Activated CD8-positive, alpha-beta T cell treated with anti-CD3 and anti-CD28 coated beads for 36 hours (primary cell): ENCODE data around the gene THRB. TPM values are rescaled to one million over a fixed set of nuclear protein-coding genes. Genes with fewer than 3 reads are reported as not detected.

Source experiments
- ATAC-seq: fragments of 200-7000 bp; cut with Tn5 transposase; one replicate; pipeline ENCODE4 v1.10.0; 2021; ENCODE audit warnings: mild to moderate bottlenecking, moderate library complexity
- CTCF ChIA-PET: fragments of 350-600 bp; sonication (Branson Sonifier 250); formaldehyde crosslinking; loops from one replicate; lab custom pipeline; 2021; ENCODE audit warnings: antibody characterized with exemption; lab: Charles Lee
- POLR2A ChIA-PET: fragments of 350-600 bp; sonication (Branson Sonifier 250); formaldehyde crosslinking; loops from one replicate; lab custom pipeline; 2021; ENCODE audit warnings: antibody characterized with exemption; lab: Charles Lee
- DNase-seq: peaks from one replicate; pipeline ENCODE4 v3.0.0-alpha.2; 2020
- H3K27ac Mint-ChIP-seq: one replicate; pipeline ENCODE4 v1.8.0; 2021; ENCODE audit warnings: mild to moderate bottlenecking, mixed read lengths
- H3K27me3 Mint-ChIP-seq: one replicate; pipeline ENCODE4 v1.8.0; 2021; ENCODE audit warnings: mixed read lengths
- H3K36me3 Mint-ChIP-seq: one replicate; pipeline ENCODE4 v1.8.0; 2021; ENCODE audit warnings: low read depth, mixed read lengths
- H3K4me1 Mint-ChIP-seq: one replicate; pipeline ENCODE4 v1.8.0; 2021; ENCODE audit warnings: low read depth, mixed read lengths
- H3K4me3 Mint-ChIP-seq: one replicate; pipeline ENCODE4 v1.8.0; 2021; ENCODE audit warnings: mild to moderate bottlenecking, moderate library complexity, mixed read lengths
- H3K9me3 Mint-ChIP-seq: one replicate; pipeline ENCODE4 v1.8.0; 2021; ENCODE audit warnings: mixed read lengths
- intact Hi-C: fragments of 100-400 bp; cut with micrococcal nuclease; formaldehyde crosslinking; loops from one replicate; pipeline ENCODE4 v1.10.0; 2022
- total RNA-seq, 2 experiments: library from RNA; stranded (reverse); gene quantifications; one replicate each; pipeline ENCODE4 v1.2.3, GENCODE V29; 2021
- TF ChIP-seq, protein P1 (sequence below): fragments of 200-600 bp; IDR thresholded peaks from one replicate; pipeline ENCODE4 v1.8.0; 2022; ENCODE audit warnings: antibody characterized with exemption, mild to moderate bottlenecking

The THRB gene
- total RNA-seq, 2 experiments from 2014 or later: not detected

DNA sequence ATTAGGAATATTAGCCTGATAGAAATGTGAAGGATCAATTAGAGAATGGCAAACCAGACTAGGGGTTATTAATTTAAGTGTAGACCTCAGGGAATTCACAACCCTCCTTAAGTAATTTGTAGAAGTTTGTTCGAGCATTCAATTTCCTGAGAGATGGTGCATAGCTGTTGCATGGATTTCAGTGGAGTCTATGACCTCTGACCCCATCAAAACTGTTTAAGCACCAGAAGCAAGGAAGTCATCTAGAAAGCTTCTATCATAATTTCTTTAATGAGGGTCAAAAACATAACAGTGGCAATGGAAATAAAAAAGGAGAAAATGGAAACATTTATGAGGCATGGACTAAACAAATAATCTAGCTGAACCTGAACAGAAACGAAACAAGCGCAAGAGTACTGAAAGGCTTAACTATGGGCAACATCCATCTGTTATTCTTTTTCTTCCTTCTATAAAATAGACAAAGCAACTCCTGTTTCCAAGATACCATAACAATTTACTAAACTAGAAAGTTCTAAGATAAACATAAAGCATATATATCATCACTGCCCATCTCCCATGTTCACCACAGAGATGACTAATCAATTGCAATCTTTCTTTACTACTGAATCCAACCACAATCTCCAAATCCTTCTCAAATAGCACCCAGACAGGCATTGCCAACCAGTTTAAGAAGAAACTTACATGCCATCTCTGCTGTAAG is 151.4 kb downstream of the THRB start:
- TF ChIP-seq, protein P1, sequence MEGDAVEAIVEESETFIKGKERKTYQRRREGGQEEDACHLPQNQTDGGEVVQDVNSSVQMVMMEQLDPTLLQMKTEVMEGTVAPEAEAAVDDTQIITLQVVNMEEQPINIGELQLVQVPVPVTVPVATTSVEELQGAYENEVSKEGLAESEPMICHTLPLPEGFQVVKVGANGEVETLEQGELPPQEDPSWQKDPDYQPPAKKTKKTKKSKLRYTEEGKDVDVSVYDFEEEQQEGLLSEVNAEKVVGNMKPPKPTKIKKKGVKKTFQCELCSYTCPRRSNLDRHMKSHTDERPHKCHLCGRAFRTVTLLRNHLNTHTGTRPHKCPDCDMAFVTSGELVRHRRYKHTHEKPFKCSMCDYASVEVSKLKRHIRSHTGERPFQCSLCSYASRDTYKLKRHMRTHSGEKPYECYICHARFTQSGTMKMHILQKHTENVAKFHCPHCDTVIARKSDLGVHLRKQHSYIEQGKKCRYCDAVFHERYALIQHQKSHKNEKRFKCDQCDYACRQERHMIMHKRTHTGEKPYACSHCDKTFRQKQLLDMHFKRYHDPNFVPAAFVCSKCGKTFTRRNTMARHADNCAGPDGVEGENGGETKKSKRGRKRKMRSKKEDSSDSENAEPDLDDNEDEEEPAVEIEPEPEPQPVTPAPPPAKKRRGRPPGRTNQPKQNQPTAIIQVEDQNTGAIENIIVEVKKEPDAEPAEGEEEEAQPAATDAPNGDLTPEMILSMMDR: no peak
- no peak overlapping the region for H3K4me3 Mint-ChIP-seq
- DNase-seq (no peak), ATAC-seq (no peak)
- ChIA-PET CTCF (no interaction called here), POLR2A (no interaction called here)
- intact Hi-C loops: no loop called here
- H3K4me1 Mint-ChIP-seq: no peaks in the 10 kb centered on the region
- no peak overlapping the region for H3K27ac Mint-ChIP-seq
- H3K36me3 Mint-ChIP-seq: no peaks in the 10 kb centered on the region
- no peaks in the 10 kb centered on the region for H3K9me3 Mint-ChIP-seq
- no peaks in the 10 kb centered on the region for H3K27me3 Mint-ChIP-seq

DNA sequence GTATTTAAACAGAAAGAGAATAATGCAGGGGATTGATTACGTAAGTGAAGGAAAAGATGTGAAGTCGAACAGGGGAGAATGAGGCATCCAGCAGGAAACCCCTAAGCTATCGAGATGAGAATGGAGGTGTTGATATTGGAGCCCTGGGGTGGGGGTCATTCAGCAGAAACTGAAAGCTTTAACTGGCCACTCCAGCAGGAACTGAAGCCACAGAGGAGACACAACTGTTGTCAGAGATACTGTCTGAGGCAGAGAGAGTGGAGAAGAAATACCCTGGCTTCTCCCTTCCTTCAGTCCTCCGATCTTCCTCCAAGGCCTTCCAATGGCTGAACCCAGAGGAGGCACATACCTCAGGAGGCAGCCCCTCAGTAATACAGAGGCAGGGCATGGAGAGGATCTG is 152.4 kb downstream of the THRB start:
- ChIA-PET POLR2A (no interaction called here), CTCF (no interaction called here)
- TF ChIP-seq, protein P1: no peak
- H3K36me3 Mint-ChIP-seq: no peaks in the 10 kb centered on the region
- no peaks in the 10 kb centered on the region for H3K27me3 Mint-ChIP-seq
- H3K4me3 Mint-ChIP-seq: no peak overlapping the region
- no peaks in the 10 kb centered on the region for H3K9me3 Mint-ChIP-seq
- intact Hi-C loops: no loop called here
- no peaks in the 10 kb centered on the region for H3K4me1 Mint-ChIP-seq
- ATAC-seq (no peak), DNase-seq (no peak)
- no peak overlapping the region for H3K27ac Mint-ChIP-seq

DNA sequence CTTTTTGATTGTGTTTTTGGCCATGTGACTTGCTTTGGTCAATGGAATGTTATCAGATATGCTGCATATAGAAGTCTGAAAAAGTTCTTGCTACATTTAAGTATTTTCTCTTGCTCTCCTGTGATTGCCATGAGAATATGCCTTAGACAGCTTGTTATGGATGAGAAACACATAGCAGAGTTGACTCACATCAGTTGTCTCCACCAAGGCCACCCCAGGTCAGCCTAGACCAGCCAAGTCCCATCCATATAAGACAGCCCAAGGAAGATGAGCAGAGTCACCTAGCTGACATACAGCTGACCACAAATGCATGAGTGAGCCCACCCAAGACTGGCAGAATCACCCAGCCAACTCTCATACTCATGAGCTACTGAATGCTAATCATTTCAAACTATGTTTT is 153.0 kb downstream of the THRB start:
- DNase-seq (no peak), ATAC-seq (no peak)
- TF ChIP-seq, protein P1: no peak
- no peaks in the 10 kb centered on the region for H3K4me1 Mint-ChIP-seq
- ChIA-PET CTCF (no interaction called here), POLR2A (no interaction called here)
- no peaks in the 10 kb centered on the region for H3K36me3 Mint-ChIP-seq
- H3K9me3 Mint-ChIP-seq: no peaks in the 10 kb centered on the region
- H3K27ac Mint-ChIP-seq: no peak overlapping the region
- intact Hi-C loops: no loop called here
- no peaks in the 10 kb centered on the region for H3K27me3 Mint-ChIP-seq
- no peak overlapping the region for H3K4me3 Mint-ChIP-seq

DNA sequence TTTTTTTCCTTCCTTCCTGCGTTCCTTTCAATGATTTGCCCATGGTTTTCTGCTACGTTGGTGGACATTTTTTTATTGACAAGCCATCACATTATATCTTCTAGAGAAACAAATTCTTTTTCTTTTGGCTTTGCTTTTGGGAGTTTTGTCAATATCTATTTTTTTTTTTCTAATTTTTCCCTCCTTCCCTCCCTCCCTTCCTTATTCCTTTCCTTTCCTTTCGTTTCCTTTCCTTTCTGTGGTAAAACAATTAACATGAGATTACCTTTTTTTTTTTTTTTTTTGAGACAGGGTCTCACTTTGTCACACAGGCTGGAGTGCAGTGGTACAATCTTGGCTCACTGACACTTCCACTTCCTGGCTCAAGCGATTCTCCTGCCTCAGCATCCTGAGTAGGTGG is 153.7 kb downstream of the THRB start:
- CTCF ChIA-PET: interaction anchor here (0.8 kb wide), 1 partner anchor 1473 kb away, joined by 3 read pairs; no protein-coding TSS in a partner anchor
- Mint-ChIP-seq H3K27ac (no peak overlapping the region), H3K36me3 (no peaks in the 10 kb centered on the region), H3K4me3 (no peak overlapping the region), H3K4me1 (no peaks in the 10 kb centered on the region), H3K27me3 (no peaks in the 10 kb centered on the region), H3K9me3 (no peaks in the 10 kb centered on the region)
- TF ChIP-seq, protein P1: no peak
- no peak for DNase-seq
- POLR2A ChIA-PET: no interaction called here
- intact Hi-C loops: no loop called here
- ATAC-seq: no peak

DNA sequence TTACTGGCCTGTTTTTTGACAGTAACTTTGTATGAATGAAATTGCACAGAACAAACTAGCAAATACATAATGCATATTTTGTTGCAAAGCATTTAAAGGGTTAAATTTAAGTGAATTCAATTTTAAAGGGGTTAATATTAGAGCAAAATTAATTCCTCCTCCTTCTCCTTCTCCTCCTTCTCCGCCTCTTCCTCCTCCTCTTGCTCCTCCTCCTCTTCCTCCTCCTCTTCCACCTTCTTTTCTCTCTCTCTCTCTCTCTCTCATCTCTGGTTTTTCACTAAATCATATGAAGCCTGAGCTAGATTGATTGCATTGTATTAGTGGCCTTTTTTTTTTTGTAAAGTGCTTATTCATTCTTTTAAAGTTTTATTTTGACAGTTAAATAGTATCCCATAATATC is 154.5 kb downstream of the THRB start:
- H3K27me3 Mint-ChIP-seq: no peaks in the 10 kb centered on the region
- no peaks in the 10 kb centered on the region for H3K9me3 Mint-ChIP-seq
- no peak overlapping the region for H3K27ac Mint-ChIP-seq
- POLR2A ChIA-PET: no interaction called here
- DNase-seq (no peak), ATAC-seq (no peak)
- TF ChIP-seq, protein P1: no peak
- H3K36me3 Mint-ChIP-seq: no peaks in the 10 kb centered on the region
- H3K4me1 Mint-ChIP-seq: no peaks in the 10 kb centered on the region
- CTCF ChIA-PET: interaction anchor here (0.8 kb wide), 1 partner anchor 1472 kb away, joined by 3 read pairs; no protein-coding TSS in a partner anchor
- intact Hi-C loops: no loop called here
- H3K4me3 Mint-ChIP-seq: no peak overlapping the region
